H1 (cell line): ENCODE measurements around the gene PTBP3. TPM values are rescaled to one million over a fixed set of nuclear protein-coding genes. Genes with fewer than 3 reads are reported as not detected.

Source experiments
- ATF3 ChIP-seq: IDR thresholded peaks from 2 replicates; pipeline ENCODE4 v1.6.1; 2011; ENCODE audit warnings: low read depth, mild to moderate bottlenecking, low read length; ENCODE audit not compliant: insufficient read depth
- CEBPB ChIP-seq: IDR thresholded peaks from 2 replicates; pipeline ENCODE4 v1.6.1; 2012; ENCODE audit warnings: low read depth, low read length
- EP300 ChIP-seq, 2 experiments: IDR thresholded peaks; 1 replicate in 1 of 2; 2 replicates in 1 of 2; pipeline ENCODE4 v1.6.1; 2011 to 2012; ENCODE audit warnings: low read depth in 2 of 2, low read length in 2 of 2, mild to moderate bottlenecking in 2 of 2, borderline replicate concordance in 1 of 2, inconsistent platforms in 1 of 2, moderate library complexity in 1 of 2
- HDAC6 ChIP-seq: IDR thresholded peaks from one replicate; pipeline ENCODE4 v1.7.1; 2012; ENCODE audit warnings: low read depth, mild to moderate bottlenecking, inconsistent platforms, low read length, moderate library complexity
- NRF1 ChIP-seq: IDR thresholded peaks from 2 replicates; pipeline ENCODE4 v1.6.1; 2011; ENCODE audit warnings: mild to moderate bottlenecking, low read depth, low read length, improper control_type of control experiment
- RBBP5 ChIP-seq: IDR thresholded peaks from 2 replicates; pipeline ENCODE4 v1.7.1; 2012; ENCODE audit warnings: low read depth, mild to moderate bottlenecking, inconsistent platforms, low read length, moderate library complexity, borderline replicate concordance
- SAP30 ChIP-seq: fragments of 300-600 bp; sonication (generic); IDR thresholded peaks from 2 replicates; pipeline ENCODE4 v1.7.1; 2012; ENCODE audit warnings: low read length, moderate library complexity, mild to moderate bottlenecking, inconsistent platforms; ENCODE audit not compliant: insufficient read depth, insufficient replicate concordance
- SIRT6 ChIP-seq: IDR thresholded peaks from one replicate; pipeline ENCODE4 v1.7.1; 2012; ENCODE audit warnings: low read length, inconsistent platforms
- SUZ12 ChIP-seq: fragments of 200-600 bp; sonication (generic); IDR thresholded peaks from 2 replicates; pipeline ENCODE4 v1.6.1; 2012; ENCODE audit warnings: mild to moderate bottlenecking, inconsistent platforms, low read length, moderate library complexity, mixed read lengths
- TAF1 ChIP-seq: IDR thresholded peaks from 2 replicates; pipeline ENCODE4 v1.6.1; 2011; ENCODE audit warnings: mild to moderate bottlenecking, low read depth, low read length
- polyA plus RNA-seq, 7 experiments: library from polyadenylated mRNA; depleted of rRNA in 3 of 7; stranded (reverse) in 5 of 7; unstranded in 2 of 7; fragments of >200 nt in 5 of 7; fragments of 200-250 nt in 2 of 7; gene quantifications; 1 replicate in 5 of 7; 2 replicates in 1 of 7; 4 replicates in 1 of 7; pipeline versions ENCODE4 v1.2.1 to v1.2.3, GENCODE V29; 2011 to 2013; ENCODE audit warnings: missing spikeins in 2 of 7, mixed read lengths in 2 of 7
- total RNA-seq: library from RNA; stranded (reverse); fragmentation: NEBNext Ultra II Directional; extraction: Animal tissue kit (Norgen Biotek cat#: 25700); gene quantifications from 2 replicates; pipeline ENCODE4 v1.2.1, GENCODE V29; 2021
- TF ChIP-seq, protein P1 (sequence below): fragments of 300-600 bp; sonication (generic); IDR thresholded peaks from 2 replicates; pipeline ENCODE4 v1.7.1; 2012; ENCODE audit warnings: low read length, moderate library complexity, mild to moderate bottlenecking, inconsistent platforms; ENCODE audit not compliant: insufficient replicate concordance

The PTBP3 gene
- total and polyA plus RNA-seq, 2 of the 8 experiments (the other 6 are each of a cell fraction or from before 2014, with no cell fraction given) = 51.0 to 124 TPM

DNA sequence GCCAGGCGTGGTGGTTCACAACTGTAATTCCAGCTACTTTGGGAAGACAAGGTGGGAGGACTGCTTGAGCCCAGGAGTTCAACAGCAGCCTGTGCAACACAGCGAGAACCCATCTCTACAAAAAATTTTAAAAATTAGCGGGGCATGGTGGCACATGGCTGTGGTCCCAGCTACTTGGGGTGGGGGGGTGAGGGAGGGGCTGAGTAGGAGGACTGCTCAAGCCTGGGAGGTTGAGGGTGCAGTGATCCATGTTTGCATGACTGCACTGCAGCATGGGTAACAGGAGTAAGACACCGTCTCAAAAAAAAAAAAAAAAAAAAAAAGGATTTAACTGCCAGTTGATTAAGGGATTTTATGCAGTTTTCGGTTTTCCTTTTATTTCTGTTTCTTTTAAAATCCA lies 65.0 kb downstream of the PTBP3 start (continued):
- TF ChIP-seq, protein P1, sequence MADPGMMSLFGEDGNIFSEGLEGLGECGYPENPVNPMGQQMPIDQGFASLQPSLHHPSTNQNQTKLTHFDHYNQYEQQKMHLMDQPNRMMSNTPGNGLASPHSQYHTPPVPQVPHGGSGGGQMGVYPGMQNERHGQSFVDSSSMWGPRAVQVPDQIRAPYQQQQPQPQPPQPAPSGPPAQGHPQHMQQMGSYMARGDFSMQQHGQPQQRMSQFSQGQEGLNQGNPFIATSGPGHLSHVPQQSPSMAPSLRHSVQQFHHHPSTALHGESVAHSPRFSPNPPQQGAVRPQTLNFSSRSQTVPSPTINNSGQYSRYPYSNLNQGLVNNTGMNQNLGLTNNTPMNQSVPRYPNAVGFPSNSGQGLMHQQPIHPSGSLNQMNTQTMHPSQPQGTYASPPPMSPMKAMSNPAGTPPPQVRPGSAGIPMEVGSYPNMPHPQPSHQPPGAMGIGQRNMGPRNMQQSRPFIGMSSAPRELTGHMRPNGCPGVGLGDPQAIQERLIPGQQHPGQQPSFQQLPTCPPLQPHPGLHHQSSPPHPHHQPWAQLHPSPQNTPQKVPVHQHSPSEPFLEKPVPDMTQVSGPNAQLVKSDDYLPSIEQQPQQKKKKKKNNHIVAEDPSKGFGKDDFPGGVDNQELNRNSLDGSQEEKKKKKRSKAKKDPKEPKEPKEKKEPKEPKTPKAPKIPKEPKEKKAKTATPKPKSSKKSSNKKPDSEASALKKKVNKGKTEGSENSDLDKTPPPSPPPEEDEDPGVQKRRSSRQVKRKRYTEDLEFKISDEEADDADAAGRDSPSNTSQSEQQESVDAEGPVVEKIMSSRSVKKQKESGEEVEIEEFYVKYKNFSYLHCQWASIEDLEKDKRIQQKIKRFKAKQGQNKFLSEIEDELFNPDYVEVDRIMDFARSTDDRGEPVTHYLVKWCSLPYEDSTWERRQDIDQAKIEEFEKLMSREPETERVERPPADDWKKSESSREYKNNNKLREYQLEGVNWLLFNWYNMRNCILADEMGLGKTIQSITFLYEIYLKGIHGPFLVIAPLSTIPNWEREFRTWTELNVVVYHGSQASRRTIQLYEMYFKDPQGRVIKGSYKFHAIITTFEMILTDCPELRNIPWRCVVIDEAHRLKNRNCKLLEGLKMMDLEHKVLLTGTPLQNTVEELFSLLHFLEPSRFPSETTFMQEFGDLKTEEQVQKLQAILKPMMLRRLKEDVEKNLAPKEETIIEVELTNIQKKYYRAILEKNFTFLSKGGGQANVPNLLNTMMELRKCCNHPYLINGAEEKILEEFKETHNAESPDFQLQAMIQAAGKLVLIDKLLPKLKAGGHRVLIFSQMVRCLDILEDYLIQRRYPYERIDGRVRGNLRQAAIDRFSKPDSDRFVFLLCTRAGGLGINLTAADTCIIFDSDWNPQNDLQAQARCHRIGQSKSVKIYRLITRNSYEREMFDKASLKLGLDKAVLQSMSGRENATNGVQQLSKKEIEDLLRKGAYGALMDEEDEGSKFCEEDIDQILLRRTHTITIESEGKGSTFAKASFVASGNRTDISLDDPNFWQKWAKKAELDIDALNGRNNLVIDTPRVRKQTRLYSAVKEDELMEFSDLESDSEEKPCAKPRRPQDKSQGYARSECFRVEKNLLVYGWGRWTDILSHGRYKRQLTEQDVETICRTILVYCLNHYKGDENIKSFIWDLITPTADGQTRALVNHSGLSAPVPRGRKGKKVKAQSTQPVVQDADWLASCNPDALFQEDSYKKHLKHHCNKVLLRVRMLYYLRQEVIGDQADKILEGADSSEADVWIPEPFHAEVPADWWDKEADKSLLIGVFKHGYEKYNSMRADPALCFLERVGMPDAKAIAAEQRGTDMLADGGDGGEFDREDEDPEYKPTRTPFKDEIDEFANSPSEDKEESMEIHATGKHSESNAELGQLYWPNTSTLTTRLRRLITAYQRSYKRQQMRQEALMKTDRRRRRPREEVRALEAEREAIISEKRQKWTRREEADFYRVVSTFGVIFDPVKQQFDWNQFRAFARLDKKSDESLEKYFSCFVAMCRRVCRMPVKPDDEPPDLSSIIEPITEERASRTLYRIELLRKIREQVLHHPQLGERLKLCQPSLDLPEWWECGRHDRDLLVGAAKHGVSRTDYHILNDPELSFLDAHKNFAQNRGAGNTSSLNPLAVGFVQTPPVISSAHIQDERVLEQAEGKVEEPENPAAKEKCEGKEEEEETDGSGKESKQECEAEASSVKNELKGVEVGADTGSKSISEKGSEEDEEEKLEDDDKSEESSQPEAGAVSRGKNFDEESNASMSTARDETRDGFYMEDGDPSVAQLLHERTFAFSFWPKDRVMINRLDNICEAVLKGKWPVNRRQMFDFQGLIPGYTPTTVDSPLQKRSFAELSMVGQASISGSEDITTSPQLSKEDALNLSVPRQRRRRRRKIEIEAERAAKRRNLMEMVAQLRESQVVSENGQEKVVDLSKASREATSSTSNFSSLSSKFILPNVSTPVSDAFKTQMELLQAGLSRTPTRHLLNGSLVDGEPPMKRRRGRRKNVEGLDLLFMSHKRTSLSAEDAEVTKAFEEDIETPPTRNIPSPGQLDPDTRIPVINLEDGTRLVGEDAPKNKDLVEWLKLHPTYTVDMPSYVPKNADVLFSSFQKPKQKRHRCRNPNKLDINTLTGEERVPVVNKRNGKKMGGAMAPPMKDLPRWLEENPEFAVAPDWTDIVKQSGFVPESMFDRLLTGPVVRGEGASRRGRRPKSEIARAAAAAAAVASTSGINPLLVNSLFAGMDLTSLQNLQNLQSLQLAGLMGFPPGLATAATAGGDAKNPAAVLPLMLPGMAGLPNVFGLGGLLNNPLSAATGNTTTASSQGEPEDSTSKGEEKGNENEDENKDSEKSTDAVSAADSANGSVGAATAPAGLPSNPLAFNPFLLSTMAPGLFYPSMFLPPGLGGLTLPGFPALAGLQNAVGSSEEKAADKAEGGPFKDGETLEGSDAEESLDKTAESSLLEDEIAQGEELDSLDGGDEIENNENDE = no peak
- no peak for TF ChIP-seq SIRT6
- no peak for TF ChIP-seq SAP30
- TF ChIP-seq TAF1 = no peak
- TF ChIP-seq HDAC6 = no peak
- TF ChIP-seq ATF3 = no peak
- no peak for TF ChIP-seq SUZ12
- no peak for TF ChIP-seq EP300 (IDR thresholded peaks at IDR 0.05; ENCODE audit: borderline replicate concordance in 1 of 2, low read depth in 2 of 2, low read length in 2 of 2)
- TF ChIP-seq CEBPB = no peak
- no peak for TF ChIP-seq NRF1
- TF ChIP-seq RBBP5 = no peak
